Tibial artery (tissue), 4 donors: ENCODE measurements around the gene MPRIP.

Experiments
- DNase-seq, 2 donors: peaks; one replicate each; pipeline ENCODE4 v3.0.0-alpha.2; 2019
- H3K27ac ChIP-seq, 2 donors: fragments of 200-600 bp; sonication (generic) in 1 of 2; 1 replicate in 1 of 2; 2 replicates in 1 of 2; pipeline ENCODE4 v1.5.1; 2018 to 2019; ENCODE audit warnings: mild to moderate bottlenecking in 1 of 2
- H3K27me3 ChIP-seq, 2 donors: fragments of 200-600 bp; sonication (generic) in 1 of 2; one replicate each; pipeline versions ENCODE4 v1.5.1 to v1.6.0; 2016 to 2019
- H3K36me3 ChIP-seq, 3 donors: fragments of 200-600 bp; sonication (generic) in 2 of 3; one replicate each; pipeline ENCODE4 v1.5.1; 2016 to 2019; ENCODE audit warnings: mild to moderate bottlenecking in 2 of 3
- H3K4me1 ChIP-seq, 4 donors: fragments of 200-600 bp; sonication (generic) in 2 of 4; 1 replicate in 3 of 4; 2 replicates in 1 of 4; pipeline ENCODE4 v1.5.1; 2016 to 2019
- H3K4me3 ChIP-seq, 2 donors: fragments of 200-600 bp; sonication (generic) in 1 of 2; 1 replicate in 1 of 2; 2 replicates in 1 of 2; pipeline ENCODE4 v1.5.1; 2018 to 2019; ENCODE audit warnings: mild to moderate bottlenecking in 2 of 2
- H3K9me3 ChIP-seq, 3 donors: fragments of 200-600 bp; sonication (generic) in 1 of 3; one replicate each; pipeline ENCODE4 v1.5.1; 2016 to 2019
- intact Hi-C: fragments of 100-400 bp; cut with DNase I; formaldehyde crosslinking; loops from one replicate; pipeline ENCODE4 v1.15.0; 2023; ENCODE audit warnings: low total_unique reads
- TF ChIP-seq, protein P1 (sequence below), 2 experiments: fragments of 200-600 bp in 1 of 2; fragments of 450-650 bp in 1 of 2; IDR thresholded peaks; one replicate each; pipeline ENCODE4 v1.5.1; 2017 to 2019; ENCODE audit warnings: antibody characterized with exemption in 2 of 2, mild to moderate bottlenecking in 1 of 2, moderate library complexity in 1 of 2

Gene MPRIP

DNA sequence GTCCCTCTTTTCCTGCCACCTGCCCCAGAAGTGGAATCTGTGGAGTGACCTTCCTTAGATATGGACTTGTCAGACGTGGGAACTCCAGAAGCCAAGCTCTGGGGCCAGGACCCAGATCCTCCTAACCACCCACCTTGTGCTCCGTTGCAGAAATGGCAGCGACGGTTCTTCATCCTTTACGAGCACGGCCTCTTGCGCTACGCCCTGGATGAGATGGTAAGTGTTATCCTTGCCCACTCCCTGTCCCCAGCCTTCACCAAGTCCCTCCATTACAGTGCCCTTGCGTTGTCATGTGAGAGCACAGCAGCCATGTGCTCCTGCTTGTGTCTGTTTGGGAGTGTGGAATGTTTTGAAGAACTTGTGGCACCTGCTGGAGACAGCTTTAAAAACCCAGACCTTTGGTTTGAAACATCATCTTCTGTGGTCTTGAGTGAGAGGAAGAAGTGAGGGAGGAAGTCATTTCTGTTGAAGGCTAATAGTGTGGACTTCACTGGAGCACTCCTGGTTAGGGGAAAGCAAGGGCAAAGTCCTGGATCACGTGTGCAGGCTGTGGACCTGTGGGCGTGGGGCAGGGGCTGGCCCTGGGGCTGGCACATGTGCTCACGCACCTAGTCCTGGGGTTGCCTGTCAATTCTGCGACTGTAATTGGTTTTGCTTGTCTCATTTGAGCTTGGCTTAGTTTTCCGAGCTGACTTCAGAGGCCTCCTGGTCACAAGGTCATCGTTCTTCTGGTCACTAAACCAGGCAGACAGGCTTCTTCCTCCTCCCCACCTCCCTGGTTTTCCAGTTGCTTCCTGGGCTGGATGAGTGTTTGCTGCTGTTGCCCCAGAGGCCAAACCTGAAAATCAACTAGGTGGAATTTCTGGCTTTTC, 35.8 kb downstream of the MPRIP start:
- Histone ChIP-seq H3K36me3 (peaks cover 7 to 40% (median 16%) of the 10 kb centered on the region in 3 donors), H3K9me3 (no peaks in the 10 kb centered on the region), H3K4me3 (no peak overlapping the region), H3K27me3 (no peaks in the 10 kb centered on the region), H3K4me1 (peaks cover 3 to 100% (median 84%) of the 10 kb centered on the region in 4 donors), H3K27ac (peak overlapping the region; percentile 50 to 59)
- intact Hi-C loops, result no loop called here
- TF ChIP-seq, protein P1, sequence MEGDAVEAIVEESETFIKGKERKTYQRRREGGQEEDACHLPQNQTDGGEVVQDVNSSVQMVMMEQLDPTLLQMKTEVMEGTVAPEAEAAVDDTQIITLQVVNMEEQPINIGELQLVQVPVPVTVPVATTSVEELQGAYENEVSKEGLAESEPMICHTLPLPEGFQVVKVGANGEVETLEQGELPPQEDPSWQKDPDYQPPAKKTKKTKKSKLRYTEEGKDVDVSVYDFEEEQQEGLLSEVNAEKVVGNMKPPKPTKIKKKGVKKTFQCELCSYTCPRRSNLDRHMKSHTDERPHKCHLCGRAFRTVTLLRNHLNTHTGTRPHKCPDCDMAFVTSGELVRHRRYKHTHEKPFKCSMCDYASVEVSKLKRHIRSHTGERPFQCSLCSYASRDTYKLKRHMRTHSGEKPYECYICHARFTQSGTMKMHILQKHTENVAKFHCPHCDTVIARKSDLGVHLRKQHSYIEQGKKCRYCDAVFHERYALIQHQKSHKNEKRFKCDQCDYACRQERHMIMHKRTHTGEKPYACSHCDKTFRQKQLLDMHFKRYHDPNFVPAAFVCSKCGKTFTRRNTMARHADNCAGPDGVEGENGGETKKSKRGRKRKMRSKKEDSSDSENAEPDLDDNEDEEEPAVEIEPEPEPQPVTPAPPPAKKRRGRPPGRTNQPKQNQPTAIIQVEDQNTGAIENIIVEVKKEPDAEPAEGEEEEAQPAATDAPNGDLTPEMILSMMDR (IDR thresholded peaks at IDR 0.05), result no peak
- DNase-seq, result peak in 1 of 2 donors; percentile 19

DNA sequence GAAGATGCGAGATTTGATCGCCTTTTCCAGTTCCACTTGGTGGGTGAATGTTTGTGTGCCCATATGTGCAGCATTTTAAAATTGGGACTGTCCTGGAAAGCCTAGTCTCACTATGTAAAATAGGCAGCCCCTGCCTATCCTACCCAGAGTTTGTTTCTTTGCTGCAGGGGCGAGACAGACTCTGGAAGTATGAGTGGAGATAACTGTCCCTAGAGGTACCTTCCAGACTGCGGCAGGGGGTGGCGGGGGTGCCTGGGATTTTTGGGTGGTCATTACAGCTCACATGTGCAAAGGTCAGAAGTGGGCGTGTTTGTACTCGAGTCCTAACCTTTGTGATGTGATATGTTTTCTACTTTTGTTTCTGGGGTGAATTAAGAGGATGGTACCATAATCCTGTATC, 36.6 kb downstream of the MPRIP start:
- TF ChIP-seq, protein P1 (IDR thresholded peaks at IDR 0.05), result no peak
- peak in 1 of 2 donors; percentile 53 for DNase-seq
- Histone ChIP-seq H3K4me3 (no peak overlapping the region), H3K36me3 (peaks cover 7 to 40% (median 16%) of the 10 kb centered on the region in 3 donors), H3K4me1 (peaks cover 3 to 95% (median 78%) of the 10 kb centered on the region in 4 donors), H3K27ac (peak overlapping the region; percentile 59 to 64), H3K27me3 (no peaks in the 10 kb centered on the region), H3K9me3 (no peaks in the 10 kb centered on the region)
- intact Hi-C loops, result no loop called here

DNA sequence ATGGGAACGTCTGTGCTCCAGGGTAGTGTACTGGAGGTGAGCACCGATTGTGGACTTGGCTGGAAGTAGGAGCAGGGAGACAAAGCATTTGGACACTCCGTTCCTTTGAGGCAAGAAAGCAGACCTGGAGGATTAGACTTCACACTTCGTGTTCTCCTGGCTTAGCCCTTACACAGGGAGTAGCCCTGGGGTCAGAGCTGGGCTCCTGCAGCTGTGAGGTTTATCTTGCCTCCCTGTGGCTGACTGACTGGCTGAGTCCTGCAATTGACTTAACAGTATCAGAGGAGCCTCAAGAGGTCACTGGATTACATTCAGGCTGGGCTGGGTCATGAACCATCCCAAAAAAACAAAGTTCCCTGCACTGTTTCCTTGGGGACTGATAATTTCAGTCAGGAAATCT, 37.1 kb downstream of the MPRIP start:
- H3K36me3 ChIP-seq, result peaks cover 7 to 45% (median 16%) of the 10 kb centered on the region in 3 donors
- DNase-seq, result peak in 1 of 2 donors; percentile 43

DNA sequence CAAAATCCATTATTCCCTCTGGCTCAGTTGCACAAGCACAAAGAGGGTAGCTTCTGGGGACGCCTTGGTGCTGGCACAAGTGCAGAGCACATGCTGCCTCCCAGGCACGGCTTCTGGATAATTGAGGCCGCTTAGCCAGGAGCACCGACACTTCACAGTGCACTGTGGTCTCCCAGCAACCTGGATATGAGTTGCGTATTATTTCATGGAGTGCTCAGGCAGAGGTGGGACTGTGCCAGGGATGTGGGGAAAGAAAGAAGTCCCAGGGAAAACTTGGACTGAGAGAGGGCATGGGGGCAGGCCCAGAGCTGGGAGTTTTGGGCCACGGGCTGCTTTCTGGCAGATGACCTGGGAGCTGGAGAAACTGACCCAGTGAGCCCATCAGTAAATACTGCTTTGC, 37.5 kb downstream of the MPRIP start:
- H3K36me3 ChIP-seq, result peaks cover 7 to 48% (median 16%) of the 10 kb centered on the region in 3 donors
- peak; percentile 74 to 88 for DNase-seq
- intact Hi-C loops, result no loop called here

More for the DNA sequence above, 37.1 kb downstream of the MPRIP start:
- H3K27ac ChIP-seq, result peak overlapping the region; percentile 59 to 64
- no peaks in the 10 kb centered on the region for H3K27me3 ChIP-seq
- intact Hi-C loops, result no loop called here
- TF ChIP-seq, protein P1 (IDR thresholded peaks at IDR 0.05), result no peak
- peaks cover 3 to 95% (median 74%) of the 10 kb centered on the region in 4 donors for H3K4me1 ChIP-seq
- no peaks in the 10 kb centered on the region for H3K9me3 ChIP-seq
- no peak overlapping the region for H3K4me3 ChIP-seq

DNA sequence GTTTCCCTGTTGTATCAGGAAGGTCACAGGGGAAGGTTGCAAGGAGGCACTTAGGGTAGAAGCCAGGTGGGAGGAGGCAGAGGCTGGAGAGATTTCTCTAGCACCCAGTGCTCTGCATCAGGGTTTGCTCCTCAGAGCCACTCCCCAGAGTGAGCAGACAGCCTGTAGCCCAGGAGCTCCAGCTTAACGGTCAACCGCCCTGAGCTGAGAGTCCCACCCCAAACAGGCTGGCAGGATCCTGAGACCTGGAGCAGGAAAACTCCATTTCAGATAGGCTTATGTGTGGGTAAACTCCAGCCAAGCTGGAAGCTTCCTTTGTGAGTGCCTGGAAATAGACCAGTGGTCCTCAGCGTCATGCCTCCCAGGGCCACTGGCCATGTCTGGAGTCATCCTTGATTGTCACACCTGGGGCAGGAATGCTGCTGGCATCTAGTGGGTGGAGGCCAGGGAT, 37.9 kb downstream of the MPRIP start:
- intact Hi-C loops, result no loop called here
- Histone ChIP-seq H3K4me3 (no peak overlapping the region), H3K4me1 (peaks cover 3 to 95% (median 75%) of the 10 kb centered on the region in 4 donors), H3K27ac (peak overlapping the region; percentile 59 to 64), H3K9me3 (no peaks in the 10 kb centered on the region), H3K36me3 (peaks cover 7 to 48% (median 16%) of the 10 kb centered on the region in 3 donors), H3K27me3 (no peaks in the 10 kb centered on the region)
- DNase-seq, result no peak
- TF ChIP-seq, protein P1 (IDR thresholded peaks at IDR 0.05), result no peak

More for the DNA sequence above, 37.5 kb downstream of the MPRIP start:
- Histone ChIP-seq H3K9me3 (no peaks in the 10 kb centered on the region), H3K27ac (peak overlapping the region; percentile 59 to 64), H3K27me3 (no peaks in the 10 kb centered on the region), H3K4me1 (peaks cover 3 to 95% (median 75%) of the 10 kb centered on the region in 4 donors), H3K4me3 (no peak overlapping the region)
- TF ChIP-seq, protein P1 (IDR thresholded peaks at IDR 0.05), result no peak
